Caco-2 (cell line): ENCODE measurements around the gene CABP1. TPM values are rescaled to one million over a fixed set of nuclear protein-coding genes. Genes with fewer than 3 reads are reported as not detected.
A peak's percentile ranks its signal among the peaks of the same experiment; 100 is the strongest.

ENCODE experiments used
- BruUV-seq: library from RNA; stranded (reverse); fragments of 400-500 nt; replicated peaks from 2 replicates; lab custom pipeline; 2021; lab: Mats Ljungman, UMichigan
- CTCF ChIA-PET: fragments of 300-600 bp; sonication (Branson Sonifier 250); formaldehyde crosslinking; loops from one replicate; lab custom pipeline; 2022; ENCODE audit warnings: antibody characterized with exemption; lab: Charles Lee
- POLR2A ChIA-PET: fragments of 300-600 bp; sonication (Branson Sonifier 250); formaldehyde crosslinking; loops from one replicate; lab custom pipeline; 2022; ENCODE audit warnings: antibody characterized with exemption; lab: Charles Lee
- DNase-seq, 2 experiments: peaks; one replicate each; pipeline versions ENCODE4 v3.0.0 to v3.0.0-alpha.2; 2020 to 2022
- H3K27me3 ChIP-seq: replicated peaks from 2 replicates; pipeline ENCODE4 v1.6.0; 2011; ENCODE audit warnings: low read length; ENCODE audit not compliant: control insufficient read depth, insufficient read depth
- H3K36me3 ChIP-seq: 2 replicates; pipeline ENCODE4 v1.5.1; 2011; ENCODE audit warnings: low read length; ENCODE audit not compliant: control insufficient read depth, insufficient read depth
- H3K4me1 ChIP-seq: fragments of 250-450 bp; sonication (Bioruptor Pico); 2 replicates; pipeline ENCODE4 v1.5.1; 2020; ENCODE audit warnings: mild to moderate bottlenecking
- H3K4me3 ChIP-seq: 2 replicates; pipeline ENCODE4 v1.5.1; 2011; ENCODE audit warnings: low read depth, mild to moderate bottlenecking, control low read depth, low read length
- H3K9me3 ChIP-seq: fragments of 250-450 bp; sonication (Bioruptor Pico); 2 replicates; pipeline ENCODE4 v1.5.1; 2020; ENCODE audit warnings: mild to moderate bottlenecking, moderate library complexity
- H3K27ac Mint-ChIP-seq: one replicate; pipeline ENCODE4 v1.8.0; 2022; ENCODE audit warnings: mixed read lengths; ENCODE audit not compliant: unreplicated experiment
- H3K27me3 Mint-ChIP-seq: one replicate; pipeline ENCODE4 v1.8.0; 2022; ENCODE audit warnings: mixed read lengths; ENCODE audit not compliant: insufficient read depth, unreplicated experiment
- H3K36me3 Mint-ChIP-seq: one replicate; pipeline ENCODE4 v1.8.0; 2022; ENCODE audit warnings: mild to moderate bottlenecking, mixed read lengths; ENCODE audit not compliant: insufficient read depth, unreplicated experiment
- H3K4me1 Mint-ChIP-seq: one replicate; pipeline ENCODE4 v1.8.0; 2022; ENCODE audit warnings: low read depth, mixed read lengths; ENCODE audit not compliant: unreplicated experiment
- H3K4me3 Mint-ChIP-seq: one replicate; pipeline ENCODE4 v1.8.0; 2022; ENCODE audit warnings: mild to moderate bottlenecking, moderate library complexity, mixed read lengths; ENCODE audit not compliant: unreplicated experiment
- H3K9me3 Mint-ChIP-seq: one replicate; pipeline ENCODE4 v1.8.0; 2022; ENCODE audit warnings: mixed read lengths; ENCODE audit not compliant: unreplicated experiment
- intact Hi-C: fragments of 100-400 bp; cut with micrococcal nuclease; formaldehyde crosslinking; loops from one replicate; pipeline ENCODE4 v1.10.0; 2022; ENCODE audit not compliant: unreplicated experiment
- total RNA-seq: library from RNA; stranded (reverse); gene quantifications from 2 replicates; pipeline ENCODE4 v1.2.3, GENCODE V29; 2022
- TF ChIP-seq, protein P1 (sequence below), 2 experiments: fragments of 200-600 bp in 1 of 2; IDR thresholded peaks; 1 replicate in 1 of 2; 2 replicates in 1 of 2; pipeline versions ENCODE4 v1.5.1 to v1.8.0; 2011 to 2022; ENCODE audit warnings: antibody characterized with exemption in 1 of 2, control low read depth in 1 of 2, inconsistent platforms in 1 of 2, low read depth in 1 of 2, low read length in 1 of 2, mild to moderate bottlenecking in 1 of 2, moderate library complexity in 1 of 2; ENCODE audit not compliant: insufficient read depth in 1 of 2, severe bottlenecking in 1 of 2, unreplicated experiment in 1 of 2

CABP1 gene
- total RNA-seq, 1 experiment from 2014 or later: 0.95 TPM

DNA sequence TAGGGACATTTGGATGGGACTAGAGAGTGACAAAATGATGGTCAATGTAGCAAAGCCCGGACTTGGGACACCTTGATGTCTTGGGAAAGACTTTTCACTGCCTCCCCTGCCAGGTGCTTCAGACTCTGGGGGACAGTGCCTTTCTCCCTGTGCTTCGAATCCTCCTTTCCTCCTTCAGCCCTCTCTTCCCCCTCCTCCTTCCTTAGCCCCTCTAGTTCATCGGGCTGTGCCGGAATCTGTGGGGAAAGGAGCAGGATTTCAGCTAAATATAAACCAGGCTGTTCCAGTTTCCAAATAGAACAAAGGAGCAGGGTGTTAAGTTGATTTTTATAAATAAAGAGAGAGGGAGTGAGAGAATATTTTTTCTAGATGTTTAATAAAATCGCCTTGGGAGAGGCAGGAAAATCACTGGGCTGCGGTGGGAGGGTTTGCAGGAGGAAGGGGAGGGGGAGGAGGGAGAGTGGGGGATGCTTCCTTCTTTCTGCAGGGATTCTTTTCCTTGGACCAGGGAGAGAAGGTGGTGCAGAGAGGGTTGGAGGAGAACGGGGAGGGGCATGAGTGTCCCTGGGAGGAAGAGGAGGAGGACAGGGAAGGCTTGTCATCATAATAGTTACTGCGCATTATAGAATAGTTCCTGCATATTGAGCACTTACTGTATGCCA, 21.3 kb upstream of the CABP1 start:
- TF ChIP-seq, protein P1, sequence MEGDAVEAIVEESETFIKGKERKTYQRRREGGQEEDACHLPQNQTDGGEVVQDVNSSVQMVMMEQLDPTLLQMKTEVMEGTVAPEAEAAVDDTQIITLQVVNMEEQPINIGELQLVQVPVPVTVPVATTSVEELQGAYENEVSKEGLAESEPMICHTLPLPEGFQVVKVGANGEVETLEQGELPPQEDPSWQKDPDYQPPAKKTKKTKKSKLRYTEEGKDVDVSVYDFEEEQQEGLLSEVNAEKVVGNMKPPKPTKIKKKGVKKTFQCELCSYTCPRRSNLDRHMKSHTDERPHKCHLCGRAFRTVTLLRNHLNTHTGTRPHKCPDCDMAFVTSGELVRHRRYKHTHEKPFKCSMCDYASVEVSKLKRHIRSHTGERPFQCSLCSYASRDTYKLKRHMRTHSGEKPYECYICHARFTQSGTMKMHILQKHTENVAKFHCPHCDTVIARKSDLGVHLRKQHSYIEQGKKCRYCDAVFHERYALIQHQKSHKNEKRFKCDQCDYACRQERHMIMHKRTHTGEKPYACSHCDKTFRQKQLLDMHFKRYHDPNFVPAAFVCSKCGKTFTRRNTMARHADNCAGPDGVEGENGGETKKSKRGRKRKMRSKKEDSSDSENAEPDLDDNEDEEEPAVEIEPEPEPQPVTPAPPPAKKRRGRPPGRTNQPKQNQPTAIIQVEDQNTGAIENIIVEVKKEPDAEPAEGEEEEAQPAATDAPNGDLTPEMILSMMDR (IDR thresholded peaks at IDR 0.05; ENCODE audit: insufficient read depth in 1 of 2, low read depth in 1 of 2, low read length in 1 of 2, severe bottlenecking in 1 of 2, unreplicated experiment in 1 of 2): no peak
- no peaks in the 10 kb centered on the region for H3K4me1 Mint-ChIP-seq
- no peaks in the 10 kb centered on the region for H3K9me3 Mint-ChIP-seq
- no peaks in the 10 kb centered on the region for H3K27me3 ChIP-seq
- ChIA-PET POLR2A (no interaction called here), CTCF (interaction anchor here (1.0 kb wide), 1 partner anchor 15 kb away, joined by 4 read pairs; no protein-coding TSS in a partner anchor)
- H3K4me3 Mint-ChIP-seq: no peak overlapping the region
- intact Hi-C loops: no loop called here
- peaks cover 14% of the 10 kb centered on the region for H3K27me3 Mint-ChIP-seq
- H3K36me3 Mint-ChIP-seq: peaks cover 6% of the 10 kb centered on the region
- no peak overlapping the region for H3K4me3 ChIP-seq
- no peak for DNase-seq
- H3K9me3 ChIP-seq: no peaks in the 10 kb centered on the region
- no peak overlapping the region for H3K27ac Mint-ChIP-seq
- no peaks in the 10 kb centered on the region for H3K4me1 ChIP-seq
- no peaks in the 10 kb centered on the region for H3K36me3 ChIP-seq
- no TSS peak for BruUV-seq

DNA sequence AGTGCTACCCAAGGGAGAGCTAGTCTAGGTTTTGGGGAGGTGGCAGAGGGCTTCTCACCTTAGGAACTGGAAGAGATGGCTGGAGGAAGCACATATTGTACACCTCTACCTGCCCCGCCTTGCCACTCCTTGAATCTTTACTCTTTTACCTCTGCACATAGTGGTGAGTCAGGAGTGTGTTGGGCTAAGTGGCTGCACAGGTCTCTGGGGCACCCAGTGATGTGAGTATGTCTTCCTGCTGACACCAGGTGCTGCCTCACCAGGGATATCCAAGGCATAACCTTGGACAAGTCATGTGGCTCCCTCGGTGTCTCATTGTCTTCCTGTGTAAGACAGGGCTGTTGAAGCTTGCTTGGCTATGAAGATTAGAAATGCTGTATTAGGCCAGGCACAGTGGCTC, 19.8 kb upstream of the CABP1 start:
- Histone ChIP-seq H3K9me3 (no peaks in the 10 kb centered on the region), H3K27me3 (no peaks in the 10 kb centered on the region), H3K4me1 (no peaks in the 10 kb centered on the region), H3K4me3 (no peak overlapping the region), H3K36me3 (no peaks in the 10 kb centered on the region)
- POLR2A ChIA-PET: no interaction called here
- Mint-ChIP-seq H3K27me3 (peaks cover 14% of the 10 kb centered on the region), H3K9me3 (no peaks in the 10 kb centered on the region), H3K4me1 (no peaks in the 10 kb centered on the region), H3K4me3 (no peak overlapping the region), H3K36me3 (peaks cover 6% of the 10 kb centered on the region), H3K27ac (no peak overlapping the region)
- TF ChIP-seq, protein P1 (IDR thresholded peaks at IDR 0.05; ENCODE audit: insufficient read depth in 1 of 2, low read depth in 1 of 2, low read length in 1 of 2, severe bottlenecking in 1 of 2, unreplicated experiment in 1 of 2): no peak
- DNase-seq: no peak
- CTCF ChIA-PET: no interaction called here
- no TSS peak for BruUV-seq
- intact Hi-C loops: no loop called here

DNA sequence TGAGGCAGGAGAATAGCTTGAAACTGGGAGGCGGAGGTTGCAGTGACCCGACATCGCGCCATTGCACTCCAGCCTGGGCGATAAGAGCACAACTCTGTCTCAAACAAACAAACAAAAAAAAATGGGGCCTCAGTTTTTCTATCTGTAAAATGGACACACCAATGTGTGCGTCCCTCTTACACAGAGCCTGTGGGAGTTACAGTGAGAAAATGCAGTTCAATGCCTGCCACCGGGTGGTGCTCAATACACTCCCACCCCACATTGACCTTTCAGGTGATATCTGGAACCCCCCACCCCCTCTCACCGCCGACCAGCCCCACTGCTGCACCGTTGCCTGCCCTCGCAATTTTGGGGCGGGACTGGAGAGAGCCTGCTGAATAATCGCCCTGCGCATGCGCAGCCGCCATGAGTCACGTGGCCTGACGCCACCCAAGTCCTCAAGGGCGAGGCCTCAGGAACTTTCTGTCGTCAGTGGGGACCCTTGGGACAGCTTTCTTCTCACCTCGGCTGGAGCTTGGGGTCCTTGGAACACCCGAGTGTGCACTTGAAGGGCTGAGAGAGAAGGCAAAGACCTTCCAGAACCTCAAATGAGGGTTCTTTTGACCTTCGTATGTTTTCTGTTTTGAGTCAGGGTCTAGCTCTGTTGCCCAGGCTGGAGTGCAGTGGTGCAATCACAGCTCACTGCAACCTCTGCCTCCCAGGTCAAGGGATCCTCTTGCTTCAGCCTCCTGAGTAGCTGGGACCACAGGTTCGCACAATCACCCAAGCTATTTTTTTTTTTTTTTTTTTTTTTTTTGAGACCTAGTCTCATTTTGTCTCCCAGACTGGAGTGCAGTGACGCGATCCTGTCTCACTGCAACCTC, 14.6 kb upstream of the CABP1 start:
- Histone ChIP-seq H3K36me3 (no peaks in the 10 kb centered on the region), H3K4me1 (no peaks in the 10 kb centered on the region), H3K4me3 (no peak overlapping the region), H3K9me3 (no peaks in the 10 kb centered on the region), H3K27me3 (no peaks in the 10 kb centered on the region)
- CTCF ChIA-PET: interaction anchor here (0.6 to 1.2 kb wide), 3 partner anchors 23 to 217 kb away, joined by 3 to 5 read pairs (median 4); partner anchors contain the start of gene DYNLL1
- no peaks in the 10 kb centered on the region for H3K4me1 Mint-ChIP-seq
- TF ChIP-seq, protein P1 (IDR thresholded peaks at IDR 0.05; ENCODE audit: insufficient read depth in 1 of 2, low read depth in 1 of 2, low read length in 1 of 2, severe bottlenecking in 1 of 2, unreplicated experiment in 1 of 2): peak in 1 of 2 experiments; percentile 22
- peaks cover 2% of the 10 kb centered on the region for H3K27me3 Mint-ChIP-seq
- H3K9me3 Mint-ChIP-seq: no peaks in the 10 kb centered on the region
- intact Hi-C loops: no loop called here
- peaks cover 6% of the 10 kb centered on the region for H3K36me3 Mint-ChIP-seq
- POLR2A ChIA-PET: interaction anchor here (0.6 kb wide), 1 partner anchor 30 kb away, joined by 8 read pairs; no protein-coding TSS in a partner anchor
- BruUV-seq: no TSS peak
- no peak overlapping the region for H3K27ac Mint-ChIP-seq
- H3K4me3 Mint-ChIP-seq: no peak overlapping the region
- DNase-seq: no peak
